ENCODE results near the gene RBM23.
A peak's percentile ranks its signal among the peaks of the same experiment; 100 is the strongest.

DNA sequence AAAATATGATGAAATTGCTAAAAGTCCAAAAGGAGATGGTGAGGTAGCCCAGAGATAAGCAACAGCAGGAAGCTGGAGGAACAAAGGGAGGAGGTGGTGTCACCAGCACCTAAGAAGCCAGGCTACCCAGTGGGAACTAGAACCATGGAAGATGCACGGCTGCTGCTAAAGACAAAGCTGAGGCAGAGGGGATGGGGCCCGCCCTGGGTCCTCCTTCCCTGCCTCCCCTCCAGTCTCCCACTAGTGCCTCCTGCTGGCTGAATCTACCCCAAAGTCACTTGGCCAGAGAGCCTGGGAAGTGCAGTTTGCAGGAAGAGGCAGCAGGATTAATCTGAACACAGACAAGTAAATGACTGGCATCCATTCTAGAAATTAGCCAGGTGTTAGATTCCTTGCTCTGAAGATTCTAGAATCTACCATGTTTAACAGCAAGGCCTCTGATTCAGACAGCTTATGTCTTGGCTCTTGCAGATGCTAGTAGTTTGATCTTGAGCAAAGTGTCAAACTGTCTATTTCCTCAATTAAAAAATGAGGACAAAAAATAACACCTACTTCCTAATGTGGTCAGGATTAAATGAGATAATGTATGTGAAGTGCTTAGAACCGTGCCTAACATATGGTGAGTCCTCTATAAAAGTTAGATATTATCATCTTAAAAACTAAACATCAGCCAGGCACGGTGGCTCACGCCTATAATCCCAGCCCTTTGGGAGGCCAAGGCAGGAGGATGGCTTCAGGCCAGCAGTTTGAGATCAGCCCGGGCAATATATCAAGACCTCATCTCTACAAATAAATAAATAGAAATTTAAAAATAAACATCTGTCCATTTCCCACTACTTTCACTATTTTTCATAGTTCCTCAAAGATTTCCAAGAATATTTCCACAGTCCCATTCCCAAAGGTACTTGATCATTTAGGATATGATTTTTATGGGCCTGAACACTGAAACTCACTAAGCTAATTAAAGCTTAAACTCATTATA lies 53.2 kb downstream of the RBM23 start:
- TF ChIP-seq, protein P1, sequence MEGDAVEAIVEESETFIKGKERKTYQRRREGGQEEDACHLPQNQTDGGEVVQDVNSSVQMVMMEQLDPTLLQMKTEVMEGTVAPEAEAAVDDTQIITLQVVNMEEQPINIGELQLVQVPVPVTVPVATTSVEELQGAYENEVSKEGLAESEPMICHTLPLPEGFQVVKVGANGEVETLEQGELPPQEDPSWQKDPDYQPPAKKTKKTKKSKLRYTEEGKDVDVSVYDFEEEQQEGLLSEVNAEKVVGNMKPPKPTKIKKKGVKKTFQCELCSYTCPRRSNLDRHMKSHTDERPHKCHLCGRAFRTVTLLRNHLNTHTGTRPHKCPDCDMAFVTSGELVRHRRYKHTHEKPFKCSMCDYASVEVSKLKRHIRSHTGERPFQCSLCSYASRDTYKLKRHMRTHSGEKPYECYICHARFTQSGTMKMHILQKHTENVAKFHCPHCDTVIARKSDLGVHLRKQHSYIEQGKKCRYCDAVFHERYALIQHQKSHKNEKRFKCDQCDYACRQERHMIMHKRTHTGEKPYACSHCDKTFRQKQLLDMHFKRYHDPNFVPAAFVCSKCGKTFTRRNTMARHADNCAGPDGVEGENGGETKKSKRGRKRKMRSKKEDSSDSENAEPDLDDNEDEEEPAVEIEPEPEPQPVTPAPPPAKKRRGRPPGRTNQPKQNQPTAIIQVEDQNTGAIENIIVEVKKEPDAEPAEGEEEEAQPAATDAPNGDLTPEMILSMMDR (IDR thresholded peaks at IDR 0.05; ENCODE audit: low read depth, low read length) = peak; percentile 28
- no peak for TF ChIP-seq POLR2A (IDR thresholded peaks at IDR 0.05; ENCODE audit: extremely low read depth, insufficient read length)
